ENCODE measurements around the gene HCFC1R1. TPM values are rescaled to one million over a fixed set of nuclear protein-coding genes. Genes with fewer than 3 reads are reported as not detected.
A peak's percentile ranks its signal among the peaks of the same experiment; 100 is the strongest.

Gene HCFC1R1
- total and polyA plus RNA-seq, 8 donors = 25.1 to 66.6 (median 32.8) TPM

DNA sequence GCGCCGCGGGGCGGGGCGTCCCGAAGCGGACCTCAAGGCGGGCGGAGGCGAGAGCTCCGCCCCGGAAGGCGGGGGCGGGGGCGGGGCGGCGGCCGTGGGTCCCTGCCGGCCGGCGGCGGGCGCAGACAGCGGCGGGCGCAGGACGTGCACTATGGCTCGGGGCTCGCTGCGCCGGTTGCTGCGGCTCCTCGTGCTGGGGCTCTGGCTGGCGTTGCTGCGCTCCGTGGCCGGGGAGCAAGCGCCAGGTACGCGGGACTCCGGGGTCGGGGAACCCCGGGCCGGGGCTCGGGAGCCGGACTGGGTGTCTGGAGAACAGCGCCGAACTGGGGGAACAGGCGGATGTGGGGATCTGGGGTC, 3.5 kb downstream of the HCFC1R1 start, which contains the start of gene TNFRSF12A:
TSS of gene TNFRSF12A (plus strand) at position 122 of the 357 bp plus-strand sequence. CDS start at position 152, 30 bp downstream.
- TF ChIP-seq, protein P1, sequence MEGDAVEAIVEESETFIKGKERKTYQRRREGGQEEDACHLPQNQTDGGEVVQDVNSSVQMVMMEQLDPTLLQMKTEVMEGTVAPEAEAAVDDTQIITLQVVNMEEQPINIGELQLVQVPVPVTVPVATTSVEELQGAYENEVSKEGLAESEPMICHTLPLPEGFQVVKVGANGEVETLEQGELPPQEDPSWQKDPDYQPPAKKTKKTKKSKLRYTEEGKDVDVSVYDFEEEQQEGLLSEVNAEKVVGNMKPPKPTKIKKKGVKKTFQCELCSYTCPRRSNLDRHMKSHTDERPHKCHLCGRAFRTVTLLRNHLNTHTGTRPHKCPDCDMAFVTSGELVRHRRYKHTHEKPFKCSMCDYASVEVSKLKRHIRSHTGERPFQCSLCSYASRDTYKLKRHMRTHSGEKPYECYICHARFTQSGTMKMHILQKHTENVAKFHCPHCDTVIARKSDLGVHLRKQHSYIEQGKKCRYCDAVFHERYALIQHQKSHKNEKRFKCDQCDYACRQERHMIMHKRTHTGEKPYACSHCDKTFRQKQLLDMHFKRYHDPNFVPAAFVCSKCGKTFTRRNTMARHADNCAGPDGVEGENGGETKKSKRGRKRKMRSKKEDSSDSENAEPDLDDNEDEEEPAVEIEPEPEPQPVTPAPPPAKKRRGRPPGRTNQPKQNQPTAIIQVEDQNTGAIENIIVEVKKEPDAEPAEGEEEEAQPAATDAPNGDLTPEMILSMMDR (IDR thresholded peaks at IDR 0.05) = peak in 1 of 2 donors; percentile 16
- peak within 1 kb of the TSS; percentile 94 to 97 for H3K27ac ChIP-seq
- H3K36me3 ChIP-seq = peaks cover 0 to 5% of the 10 kb centered on the region in 2 donors
- peak within 1 kb of the TSS; percentile 79 to 83 for H3K4me3 ChIP-seq
- peaks cover 9 to 30% of the 10 kb centered on the region in 2 donors for H3K27me3 ChIP-seq
- H3K9me3 ChIP-seq = no peaks in the 10 kb centered on the region
- peaks cover 35 to 56% of the 10 kb centered on the region in 2 donors for H3K4me1 ChIP-seq
- DNase-seq (peak in 3 of 4 donors; percentile 79 to 95 (median 84)), ATAC-seq (peak; percentile 41)
- intact Hi-C loops (cut with DNase I) = no loop called here

DNA sequence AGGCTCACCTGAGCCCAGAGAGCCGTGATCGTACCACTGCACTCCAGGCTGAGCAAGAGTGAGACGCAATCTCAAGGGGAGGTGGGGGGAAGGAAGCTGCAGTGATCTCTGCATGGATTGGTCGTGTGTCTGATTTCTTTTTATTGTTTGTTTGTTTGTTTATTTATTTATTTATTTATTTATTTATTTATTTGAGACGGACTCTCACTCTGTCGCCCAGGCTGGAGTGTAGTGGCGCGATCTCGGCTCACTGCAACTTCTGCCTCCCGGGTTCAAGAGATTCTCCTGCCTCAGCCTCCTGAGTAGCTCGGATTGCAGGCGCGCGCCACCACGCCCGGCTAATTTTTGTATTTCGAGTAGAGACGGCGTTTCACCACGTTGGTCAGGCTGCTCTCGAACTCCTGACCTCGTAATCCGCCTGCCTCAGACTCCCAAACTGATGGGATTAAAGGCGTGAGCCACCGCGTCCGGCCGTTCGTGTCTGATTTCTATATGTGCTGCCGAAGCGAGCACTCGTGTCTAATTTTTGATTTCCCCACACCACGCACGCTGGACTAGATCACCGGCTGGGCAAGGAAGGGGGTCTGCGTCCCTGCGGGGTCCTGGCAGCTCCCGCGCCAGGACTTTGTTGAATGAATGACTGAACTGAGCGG, 4.0 kb downstream of the HCFC1R1 start:
- peak overlapping the region; percentile 94 to 97 for H3K27ac ChIP-seq
- peak overlapping the region; percentile 79 to 83 for H3K4me3 ChIP-seq
- ATAC-seq (no peak), DNase-seq (no peak)
- no peaks in the 10 kb centered on the region for H3K9me3 ChIP-seq
- H3K36me3 ChIP-seq = peaks cover 0 to 5% of the 10 kb centered on the region in 2 donors
- TF ChIP-seq, protein P1 (IDR thresholded peaks at IDR 0.05) = no peak
- intact Hi-C loops (cut with DNase I) = no loop called here
- H3K27me3 ChIP-seq = peaks cover 9 to 34% of the 10 kb centered on the region in 2 donors
- peaks cover 32 to 51% of the 10 kb centered on the region in 2 donors for H3K4me1 ChIP-seq

DNA sequence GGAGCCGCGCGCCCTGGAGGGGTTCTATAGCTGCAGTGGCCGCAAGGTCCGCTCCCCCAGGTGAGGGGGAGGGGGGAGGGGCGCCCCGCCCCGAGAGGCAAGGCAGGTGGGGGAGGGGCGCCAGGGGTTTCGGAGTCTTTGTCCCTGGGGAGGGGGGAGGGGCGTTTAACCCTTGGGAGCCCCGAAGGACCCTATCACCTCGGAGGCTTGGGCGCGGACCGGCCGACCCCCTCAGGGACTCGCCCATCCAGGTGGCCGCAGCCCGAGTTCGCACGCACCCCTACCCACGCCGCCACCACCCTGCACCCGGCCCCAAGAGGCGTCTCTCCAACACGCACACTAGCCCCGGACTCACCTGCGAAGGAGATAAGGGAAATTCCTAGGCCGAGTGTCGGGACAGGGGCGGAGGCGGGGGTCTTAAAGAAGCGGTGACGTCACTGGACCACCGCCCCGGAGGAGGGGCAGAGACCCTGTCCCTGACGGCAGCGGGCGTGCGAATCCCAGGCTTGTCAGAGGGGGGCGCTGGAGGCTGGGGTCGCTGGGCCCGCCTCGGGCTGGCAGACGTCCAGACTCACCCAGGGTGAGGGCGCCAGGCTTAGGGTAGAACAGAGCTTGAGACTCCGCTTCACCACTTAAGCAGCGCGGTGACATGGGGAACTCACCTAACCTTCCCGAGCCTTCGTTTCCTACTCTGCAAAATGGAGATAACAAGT, 5.8 kb downstream of the HCFC1R1 start, which contains the start of gene CLDN6:
TSS of gene CLDN6 (minus strand) at position 390 of the 713 bp plus-strand sequence. CDS start 2,162 bp downstream, outside the sequence.
- Histone ChIP-seq H3K9me3 (no peaks in the 10 kb centered on the region), H3K4me3 (no peak within 1 kb of the TSS), H3K27ac (no peak within 1 kb of the TSS), H3K4me1 (peaks cover 23 to 38% of the 10 kb centered on the region in 2 donors), H3K36me3 (peaks cover 0 to 5% of the 10 kb centered on the region in 2 donors), H3K27me3 (peaks cover 9 to 50% of the 10 kb centered on the region in 2 donors)
- DNase-seq (peak in 1 of 4 donors; percentile 85), ATAC-seq (no peak)
- TF ChIP-seq, protein P1 (IDR thresholded peaks at IDR 0.05) = no peak
- intact Hi-C loops (cut with DNase I) = no loop called here

DNA sequence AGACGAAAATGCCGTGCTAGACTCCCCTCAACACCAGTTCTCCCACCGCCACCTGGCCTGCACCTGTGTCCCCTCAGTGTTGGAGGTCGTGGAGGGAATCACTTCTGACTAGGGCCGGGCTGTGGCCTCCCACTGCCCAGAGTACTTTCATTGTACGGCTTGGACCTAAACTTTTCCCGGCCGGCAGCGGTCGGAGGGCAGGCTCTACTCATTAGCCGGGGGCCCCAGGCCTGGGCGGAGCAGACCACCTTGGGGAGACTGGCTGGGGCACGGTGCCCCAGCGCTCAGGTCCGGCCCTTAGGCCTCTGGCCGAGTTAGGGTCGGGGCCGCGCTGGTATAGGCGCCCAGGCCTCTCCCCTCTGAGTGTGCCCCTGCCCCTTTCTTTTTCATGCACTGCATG, 6.4 kb downstream of the HCFC1R1 start:
- ATAC-seq (no peak), DNase-seq (no peak)
- Histone ChIP-seq H3K9me3 (no peaks in the 10 kb centered on the region), H3K27ac (no peak overlapping the region), H3K4me1 (peaks cover 17 to 37% of the 10 kb centered on the region in 2 donors), H3K4me3 (no peak overlapping the region), H3K36me3 (peaks cover 0 to 5% of the 10 kb centered on the region in 2 donors), H3K27me3 (peaks cover 10 to 56% of the 10 kb centered on the region in 2 donors)
- intact Hi-C loops (cut with DNase I) = no loop called here
- TF ChIP-seq, protein P1 (IDR thresholded peaks at IDR 0.05) = no peak

All from left lung (tissue), 10 donors.